Panc1 (cell line): ENCODE measurements around the gene LURAP1L. TPM values are rescaled to one million over a fixed set of nuclear protein-coding genes. Genes with fewer than 3 reads are reported as not detected.

ENCODE experiments used
- ATAC-seq: fragments of 200-7000 bp; cut with Tn5 transposase; 2 replicates; pipeline ENCODE4 v1.9.1; 2020; ENCODE audit warnings: mild to moderate bottlenecking, moderate library complexity
- BruUV-seq: library from RNA; stranded (reverse); fragments of 400-500 nt; replicated peaks from 2 replicates; lab custom pipeline; 2021; lab: Mats Ljungman, UMichigan
- CTCF ChIA-PET: fragments of 300-600 bp; sonication (Branson Sonifier 250); formaldehyde crosslinking; loops from one replicate; lab custom pipeline; 2022; ENCODE audit warnings: antibody characterized with exemption; lab: Charles Lee
- POLR2A ChIA-PET: fragments of 300-600 bp; sonication (Branson Sonifier 250); formaldehyde crosslinking; loops from one replicate; lab custom pipeline; 2022; ENCODE audit warnings: antibody characterized with exemption; lab: Charles Lee
- DNase-seq: peaks from one replicate; pipeline ENCODE4 v3.0.0-alpha.2; 2010; ENCODE audit warnings: low read depth, low spot score
- H3K27ac ChIP-seq: 2 replicates; pipeline ENCODE4 v1.5.1; 2011; ENCODE audit warnings: mild to moderate bottlenecking, low read length, inconsistent platforms
- H3K27me3 ChIP-seq: fragments of 200-500 bp; sonication (Bioruptor generic); 2 replicates; pipeline ENCODE4 v1.6.0; 2014; ENCODE audit warnings: low read length, inconsistent platforms; ENCODE audit not compliant: control insufficient read depth, insufficient read depth
- H3K36me3 ChIP-seq: fragments of 200-500 bp; sonication (Bioruptor generic); 2 replicates; pipeline ENCODE4 v1.5.1; 2014; ENCODE audit warnings: inconsistent platforms, mild to moderate bottlenecking, low read length, moderate library complexity; ENCODE audit not compliant: control insufficient read depth, insufficient read depth
- H3K4me1 ChIP-seq: 2 replicates; pipeline ENCODE4 v1.5.1; 2011; ENCODE audit warnings: inconsistent platforms, mild to moderate bottlenecking, low read length, moderate library complexity; ENCODE audit not compliant: control insufficient read depth, insufficient read depth
- H3K4me3 ChIP-seq, 2 experiments: 2 replicates each; pipeline ENCODE4 v1.5.1; 2011 to 2012; ENCODE audit warnings: low read depth in 2 of 2, low read length in 2 of 2, mild to moderate bottlenecking in 2 of 2, inconsistent platforms in 1 of 2, moderate library complexity in 1 of 2
- H3K9me3 ChIP-seq: fragments of 200-500 bp; sonication (Bioruptor generic); 2 replicates; pipeline ENCODE4 v1.5.1; 2014; ENCODE audit warnings: low read depth, mild to moderate bottlenecking, inconsistent platforms, low read length, moderate library complexity; ENCODE audit not compliant: control insufficient read depth, insufficient read depth
- POLR2AphosphoS5 ChIP-seq: IDR thresholded peaks from 2 replicates; pipeline ENCODE4 v1.6.1; 2012; ENCODE audit warnings: mild to moderate bottlenecking, low read depth, low read length, moderate library complexity
- SIN3A ChIP-seq: IDR thresholded peaks from 2 replicates; pipeline ENCODE4 v1.6.1; 2012; ENCODE audit warnings: low read depth, mild to moderate bottlenecking, low read length, moderate library complexity, borderline replicate concordance; ENCODE audit not compliant: insufficient read depth
- TCF7L2 ChIP-seq: IDR thresholded peaks from 2 replicates; pipeline ENCODE4 v1.6.1; 2011; ENCODE audit warnings: mild to moderate bottlenecking, low read depth, low read length, inconsistent platforms
- in situ Hi-C: cut with HindIII; loops from 2 replicates; pipeline ENCODE4 v1.10.0; 2016; ENCODE audit warnings: low sequenced_read_pairs, low pct_unique_long_range_greater_than_20kb
- intact Hi-C: fragments of 100-400 bp; cut with micrococcal nuclease; formaldehyde crosslinking; loops from one replicate; pipeline ENCODE4 v1.10.0; 2022; ENCODE audit not compliant: unreplicated experiment
- total RNA-seq: library from RNA; stranded (reverse); gene quantifications from one replicate; pipeline ENCODE4 v1.2.1, GENCODE V29; 2021; ENCODE audit not compliant: unreplicated experiment
- TF ChIP-seq, protein P1 (sequence below), 2 experiments: IDR thresholded peaks; 2 replicates each; pipeline ENCODE4 v1.6.1; 2011 to 2012; ENCODE audit warnings: low read depth in 2 of 2, control low read depth in 1 of 2, low read length in 1 of 2, mild to moderate bottlenecking in 1 of 2, moderate library complexity in 1 of 2; ENCODE audit not compliant: insufficient read depth in 1 of 2
- TF ChIP-seq, protein P2 (sequence below): fragments of 450-650 bp; IDR thresholded peaks from 2 replicates; pipeline ENCODE4 v1.5.1; 2017; ENCODE audit warnings: mild to moderate bottlenecking

LURAP1L gene
- total RNA-seq, 1 experiment from 2014 or later, result 6.8 TPM

DNA sequence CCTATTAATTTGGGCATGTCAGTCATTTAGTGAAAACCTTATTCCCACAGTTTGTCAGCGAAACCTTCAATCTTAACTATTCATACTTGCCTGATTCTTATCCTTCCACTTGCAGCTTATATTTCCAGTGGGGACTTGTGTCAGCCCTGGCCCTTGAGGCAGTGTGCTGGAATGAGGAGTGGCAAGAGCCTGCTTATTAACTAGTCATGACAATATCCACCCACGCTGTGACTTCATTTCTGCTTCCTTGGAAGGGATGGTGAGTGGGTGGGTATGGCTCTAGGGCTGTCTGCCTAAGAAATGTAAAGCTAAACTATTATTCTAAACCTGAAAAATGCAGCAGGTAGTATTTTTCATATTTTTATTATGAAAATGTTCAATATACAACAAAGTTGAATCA, 34.0 kb upstream of the LURAP1L start:
- no peak for TF ChIP-seq TCF7L2
- no peak for TF ChIP-seq POLR2AphosphoS5
- TF ChIP-seq, protein P1, sequence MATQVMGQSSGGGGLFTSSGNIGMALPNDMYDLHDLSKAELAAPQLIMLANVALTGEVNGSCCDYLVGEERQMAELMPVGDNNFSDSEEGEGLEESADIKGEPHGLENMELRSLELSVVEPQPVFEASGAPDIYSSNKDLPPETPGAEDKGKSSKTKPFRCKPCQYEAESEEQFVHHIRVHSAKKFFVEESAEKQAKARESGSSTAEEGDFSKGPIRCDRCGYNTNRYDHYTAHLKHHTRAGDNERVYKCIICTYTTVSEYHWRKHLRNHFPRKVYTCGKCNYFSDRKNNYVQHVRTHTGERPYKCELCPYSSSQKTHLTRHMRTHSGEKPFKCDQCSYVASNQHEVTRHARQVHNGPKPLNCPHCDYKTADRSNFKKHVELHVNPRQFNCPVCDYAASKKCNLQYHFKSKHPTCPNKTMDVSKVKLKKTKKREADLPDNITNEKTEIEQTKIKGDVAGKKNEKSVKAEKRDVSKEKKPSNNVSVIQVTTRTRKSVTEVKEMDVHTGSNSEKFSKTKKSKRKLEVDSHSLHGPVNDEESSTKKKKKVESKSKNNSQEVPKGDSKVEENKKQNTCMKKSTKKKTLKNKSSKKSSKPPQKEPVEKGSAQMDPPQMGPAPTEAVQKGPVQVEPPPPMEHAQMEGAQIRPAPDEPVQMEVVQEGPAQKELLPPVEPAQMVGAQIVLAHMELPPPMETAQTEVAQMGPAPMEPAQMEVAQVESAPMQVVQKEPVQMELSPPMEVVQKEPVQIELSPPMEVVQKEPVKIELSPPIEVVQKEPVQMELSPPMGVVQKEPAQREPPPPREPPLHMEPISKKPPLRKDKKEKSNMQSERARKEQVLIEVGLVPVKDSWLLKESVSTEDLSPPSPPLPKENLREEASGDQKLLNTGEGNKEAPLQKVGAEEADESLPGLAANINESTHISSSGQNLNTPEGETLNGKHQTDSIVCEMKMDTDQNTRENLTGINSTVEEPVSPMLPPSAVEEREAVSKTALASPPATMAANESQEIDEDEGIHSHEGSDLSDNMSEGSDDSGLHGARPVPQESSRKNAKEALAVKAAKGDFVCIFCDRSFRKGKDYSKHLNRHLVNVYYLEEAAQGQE (IDR thresholded peaks at IDR 0.05; ENCODE audit: insufficient read depth in 1 of 2, low read depth in 2 of 2, low read length in 1 of 2), result no peak
- TF ChIP-seq, protein P2, sequence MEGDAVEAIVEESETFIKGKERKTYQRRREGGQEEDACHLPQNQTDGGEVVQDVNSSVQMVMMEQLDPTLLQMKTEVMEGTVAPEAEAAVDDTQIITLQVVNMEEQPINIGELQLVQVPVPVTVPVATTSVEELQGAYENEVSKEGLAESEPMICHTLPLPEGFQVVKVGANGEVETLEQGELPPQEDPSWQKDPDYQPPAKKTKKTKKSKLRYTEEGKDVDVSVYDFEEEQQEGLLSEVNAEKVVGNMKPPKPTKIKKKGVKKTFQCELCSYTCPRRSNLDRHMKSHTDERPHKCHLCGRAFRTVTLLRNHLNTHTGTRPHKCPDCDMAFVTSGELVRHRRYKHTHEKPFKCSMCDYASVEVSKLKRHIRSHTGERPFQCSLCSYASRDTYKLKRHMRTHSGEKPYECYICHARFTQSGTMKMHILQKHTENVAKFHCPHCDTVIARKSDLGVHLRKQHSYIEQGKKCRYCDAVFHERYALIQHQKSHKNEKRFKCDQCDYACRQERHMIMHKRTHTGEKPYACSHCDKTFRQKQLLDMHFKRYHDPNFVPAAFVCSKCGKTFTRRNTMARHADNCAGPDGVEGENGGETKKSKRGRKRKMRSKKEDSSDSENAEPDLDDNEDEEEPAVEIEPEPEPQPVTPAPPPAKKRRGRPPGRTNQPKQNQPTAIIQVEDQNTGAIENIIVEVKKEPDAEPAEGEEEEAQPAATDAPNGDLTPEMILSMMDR, result no peak
- no peak for DNase-seq
- no peaks in the 10 kb centered on the region for H3K9me3 ChIP-seq
- intact Hi-C loops (no loop called here), in situ Hi-C loops (no loop called here)
- H3K36me3 ChIP-seq, result no peaks in the 10 kb centered on the region
- no peaks in the 10 kb centered on the region for H3K27me3 ChIP-seq
- no peaks in the 10 kb centered on the region for H3K4me1 ChIP-seq
- H3K4me3 ChIP-seq, result no peak overlapping the region
- CTCF ChIA-PET, result no interaction called here
- H3K27ac ChIP-seq, result no peak overlapping the region
- no peak for ATAC-seq
- BruUV-seq, result no TSS peak
- POLR2A ChIA-PET, result no interaction called here

DNA sequence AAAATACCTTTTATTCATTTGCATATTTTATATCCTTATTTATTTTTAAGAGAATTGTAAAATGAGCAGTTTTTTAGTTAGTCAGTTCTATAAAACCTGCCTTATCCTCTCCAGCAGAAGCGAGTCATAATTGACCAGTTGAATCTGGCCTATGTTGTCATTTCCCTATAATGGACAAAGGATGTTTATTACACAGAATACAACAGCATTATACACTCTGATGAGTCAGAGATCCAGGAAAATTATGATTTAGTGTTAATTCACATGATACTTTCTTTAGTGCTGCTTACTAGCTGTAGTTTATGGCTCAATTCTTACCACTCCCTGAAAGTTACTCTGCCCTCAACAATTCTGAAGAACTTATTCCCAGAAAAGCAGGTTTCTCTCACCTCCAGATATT, 26.8 kb upstream of the LURAP1L start:
- BruUV-seq, result no TSS peak
- TF ChIP-seq SIN3A (no peak), TCF7L2 (no peak), POLR2AphosphoS5 (no peak)
- TF ChIP-seq, protein P2, result no peak
- TF ChIP-seq, protein P1 (IDR thresholded peaks at IDR 0.05; ENCODE audit: insufficient read depth in 1 of 2, low read depth in 2 of 2, low read length in 1 of 2), result no peak
- no peaks in the 10 kb centered on the region for H3K27me3 ChIP-seq
- intact Hi-C loops, result no loop called here
- CTCF ChIA-PET, result no interaction called here
- H3K9me3 ChIP-seq, result no peaks in the 10 kb centered on the region
- in situ Hi-C loops, result no loop called here
- H3K27ac ChIP-seq, result no peak overlapping the region
- no peaks in the 10 kb centered on the region for H3K4me1 ChIP-seq
- DNase-seq (no peak), ATAC-seq (no peak)
- no peak overlapping the region for H3K4me3 ChIP-seq
- H3K36me3 ChIP-seq, result no peaks in the 10 kb centered on the region
- POLR2A ChIA-PET, result no interaction called here
